GM23338 (cell line): ENCODE data around the gene CDK1. TPM values are rescaled to one million over a fixed set of nuclear protein-coding genes. Genes with fewer than 3 reads are reported as not detected.
A peak's percentile ranks its signal among the peaks of the same experiment; 100 is the strongest.

Experiments used
- ATAC-seq: fragments of 200-7000 bp; cut with Tn5 transposase; 3 replicates; pipeline ENCODE4 v1.9.1; 2020
- DNase-seq: peaks from one replicate; pipeline ENCODE4 v3.0.0-alpha.2; 2015; ENCODE audit warnings: low spot score
- H2AFZ ChIP-seq: fragments of 200-600 bp; sonication (generic); 2 replicates; pipeline ENCODE4 v1.8.0; 2016; ENCODE audit warnings: antibody characterized with exemption, mild to moderate bottlenecking, moderate library complexity
- H3F3A ChIP-seq: fragments of 200-600 bp; sonication (generic); replicated peaks from 2 replicates; pipeline ENCODE4 v1.8.0; 2017; ENCODE audit warnings: antibody characterized with exemption, mixed run types, low read depth
- H3K27ac ChIP-seq: fragments of 200-600 bp; sonication (generic); 2 replicates; pipeline ENCODE4 v1.6.1; 2016; ENCODE audit warnings: low read depth
- H3K27me3 ChIP-seq: fragments of 200-600 bp; sonication (generic); 2 replicates; pipeline ENCODE4 v1.8.0; 2016; ENCODE audit warnings: mild to moderate bottlenecking, mixed run types, moderate library complexity; ENCODE audit not compliant: insufficient read depth
- H3K36me3 ChIP-seq: fragments of 200-600 bp; sonication (generic); 2 replicates; pipeline ENCODE4 v1.8.0; 2016; ENCODE audit warnings: mild to moderate bottlenecking; ENCODE audit not compliant: insufficient read depth
- H3K4me1 ChIP-seq: fragments of 200-600 bp; sonication (generic); 2 replicates; pipeline ENCODE4 v1.8.0; 2016; ENCODE audit warnings: mild to moderate bottlenecking, moderate library complexity; ENCODE audit not compliant: insufficient read depth
- H3K4me2 ChIP-seq: fragments of 200-600 bp; sonication (generic); 2 replicates; pipeline ENCODE4 v1.7.1; 2017; ENCODE audit warnings: mixed run types
- H3K4me3 ChIP-seq: fragments of 200-600 bp; sonication (generic); 2 replicates; pipeline ENCODE4 v1.6.1; 2016; ENCODE audit warnings: mixed run types
- H3K79me2 ChIP-seq: fragments of 200-600 bp; sonication (generic); replicated peaks from 2 replicates; pipeline ENCODE4 v1.8.0; 2017; ENCODE audit warnings: mild to moderate bottlenecking; ENCODE audit not compliant: insufficient read depth
- H3K9me2 ChIP-seq: fragments of 200-600 bp; sonication (generic); 2 replicates; pipeline ENCODE4 v1.8.0; 2017; ENCODE audit not compliant: insufficient read depth
- H4K20me1 ChIP-seq: fragments of 200-600 bp; sonication (generic); replicated peaks from 2 replicates; pipeline ENCODE4 v1.8.0; 2017; ENCODE audit warnings: mild to moderate bottlenecking; ENCODE audit not compliant: insufficient read depth
- H3K27ac Mint-ChIP-seq: 2 replicates; pipeline ENCODE4 v1.8.0; 2020; ENCODE audit warnings: inconsistent platforms, mild to moderate bottlenecking, moderate library complexity, mixed read lengths
- H3K27me3 Mint-ChIP-seq: 3 replicates; pipeline ENCODE4 v1.8.0; 2022; ENCODE audit warnings: low read depth, mild to moderate bottlenecking, moderate library complexity, mixed read lengths, inconsistent platforms; ENCODE audit not compliant: insufficient read depth, poor library complexity
- H3K36me3 Mint-ChIP-seq: 3 replicates; pipeline ENCODE4 v1.8.0; 2021; ENCODE audit warnings: low read depth, mild to moderate bottlenecking, inconsistent platforms, moderate library complexity, mixed read lengths
- H3K4me1 Mint-ChIP-seq: 3 replicates; pipeline ENCODE4 v1.8.0; 2020; ENCODE audit warnings: mild to moderate bottlenecking, inconsistent platforms, mixed read lengths
- H3K4me3 Mint-ChIP-seq: 3 replicates; pipeline ENCODE4 v1.8.0; 2021; ENCODE audit warnings: moderate library complexity, mild to moderate bottlenecking, inconsistent platforms, mixed read lengths
- H3K9me3 Mint-ChIP-seq: 3 replicates; pipeline ENCODE4 v1.8.0; 2020; ENCODE audit warnings: moderate library complexity, mild to moderate bottlenecking, inconsistent platforms, mixed read lengths
- CTCF ChIP-seq, 2 experiments: fragments of 200-600 bp in 1 of 2; sonication (generic) in 1 of 2; conservative IDR thresholded peaks; 2 replicates each; pipeline versions ENCODE4 v1.5.1 to v1.6.1; 2016 to 2017; ENCODE audit warnings: antibody characterized with exemption in 2 of 2, low read depth in 2 of 2, mild to moderate bottlenecking in 2 of 2, moderate library complexity in 1 of 2
- EZH2 ChIP-seq: fragments of 200-600 bp; sonication (generic); IDR thresholded peaks from one replicate; pipeline ENCODE4 v1.8.0; 2017; ENCODE audit warnings: antibody characterized with exemption, mild to moderate bottlenecking, low read depth; ENCODE audit not compliant: unreplicated experiment
- EZH2phosphoT487 ChIP-seq: fragments of 200-600 bp; sonication (generic); IDR thresholded peaks from one replicate; pipeline ENCODE4 v1.8.1; 2018; ENCODE audit warnings: antibody characterized with exemption; ENCODE audit not compliant: unreplicated experiment
- NANOG ChIP-seq: IDR thresholded peaks from 2 replicates; pipeline ENCODE4 v1.6.1; 2016; ENCODE audit warnings: antibody characterized with exemption, borderline replicate concordance
- POLR2AphosphoS5 ChIP-seq: IDR thresholded peaks from 2 replicates; pipeline ENCODE4 v1.6.1; 2016; ENCODE audit warnings: antibody characterized with exemption, low read depth
- STAT1 ChIP-seq: IDR thresholded peaks from one replicate; pipeline ENCODE4 v1.6.1; 2016; ENCODE audit warnings: antibody characterized with exemption; ENCODE audit not compliant: unreplicated experiment
- ZNF114 ChIP-seq: fragments of 250-450 bp; sonication (Bioruptor Pico); IDR thresholded peaks from 2 replicates; pipeline ENCODE4 v1.5.0; 2020; ENCODE audit warnings: mild to moderate bottlenecking, moderate library complexity
- ZNF331 ChIP-seq: fragments of 250-450 bp; sonication (Bioruptor Pico); IDR thresholded peaks from 2 replicates; pipeline ENCODE4 v1.5.0; 2020; ENCODE audit warnings: low read depth, mild to moderate bottlenecking, moderate library complexity
- polyA plus RNA-seq: library from polyadenylated mRNA; unstranded; fragments of >200 nt; fragmentation: Nextera tagmentation; extraction: Ambion mirVana; gene quantifications from 2 replicates; pipeline ENCODE4 v1.2.1, GENCODE V29; 2016
- total RNA-seq: library from RNA; depleted of rRNA; stranded (reverse); fragments of >200 nt; shearing (Covaris generic); gene quantifications from 2 replicates; pipeline ENCODE4 v1.2.3, GENCODE V29; 2014
- TF ChIP-seq, protein P1 (sequence below): IDR thresholded peaks from one replicate; pipeline ENCODE4 v1.6.1; 2018; ENCODE audit warnings: antibody characterized with exemption; ENCODE audit not compliant: unreplicated experiment

Gene CDK1
- total and polyA plus RNA-seq, 2 experiments from 2014 or later: 165 to 166 TPM

GRCh38 chr10:60810437-60811182, 32.3 kb downstream of the CDK1 start (continued):
- TF ChIP-seq, protein P1, sequence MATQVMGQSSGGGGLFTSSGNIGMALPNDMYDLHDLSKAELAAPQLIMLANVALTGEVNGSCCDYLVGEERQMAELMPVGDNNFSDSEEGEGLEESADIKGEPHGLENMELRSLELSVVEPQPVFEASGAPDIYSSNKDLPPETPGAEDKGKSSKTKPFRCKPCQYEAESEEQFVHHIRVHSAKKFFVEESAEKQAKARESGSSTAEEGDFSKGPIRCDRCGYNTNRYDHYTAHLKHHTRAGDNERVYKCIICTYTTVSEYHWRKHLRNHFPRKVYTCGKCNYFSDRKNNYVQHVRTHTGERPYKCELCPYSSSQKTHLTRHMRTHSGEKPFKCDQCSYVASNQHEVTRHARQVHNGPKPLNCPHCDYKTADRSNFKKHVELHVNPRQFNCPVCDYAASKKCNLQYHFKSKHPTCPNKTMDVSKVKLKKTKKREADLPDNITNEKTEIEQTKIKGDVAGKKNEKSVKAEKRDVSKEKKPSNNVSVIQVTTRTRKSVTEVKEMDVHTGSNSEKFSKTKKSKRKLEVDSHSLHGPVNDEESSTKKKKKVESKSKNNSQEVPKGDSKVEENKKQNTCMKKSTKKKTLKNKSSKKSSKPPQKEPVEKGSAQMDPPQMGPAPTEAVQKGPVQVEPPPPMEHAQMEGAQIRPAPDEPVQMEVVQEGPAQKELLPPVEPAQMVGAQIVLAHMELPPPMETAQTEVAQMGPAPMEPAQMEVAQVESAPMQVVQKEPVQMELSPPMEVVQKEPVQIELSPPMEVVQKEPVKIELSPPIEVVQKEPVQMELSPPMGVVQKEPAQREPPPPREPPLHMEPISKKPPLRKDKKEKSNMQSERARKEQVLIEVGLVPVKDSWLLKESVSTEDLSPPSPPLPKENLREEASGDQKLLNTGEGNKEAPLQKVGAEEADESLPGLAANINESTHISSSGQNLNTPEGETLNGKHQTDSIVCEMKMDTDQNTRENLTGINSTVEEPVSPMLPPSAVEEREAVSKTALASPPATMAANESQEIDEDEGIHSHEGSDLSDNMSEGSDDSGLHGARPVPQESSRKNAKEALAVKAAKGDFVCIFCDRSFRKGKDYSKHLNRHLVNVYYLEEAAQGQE: no peak
- TF ChIP-seq ZNF114: no peak
- no peak for TF ChIP-seq ZNF331 (CRISPR knock-in tag)
- TF ChIP-seq EZH2phosphoT487: no peak

- no peaks in the 10 kb centered on the region for H3K27me3 Mint-ChIP-seq
- H3K4me1 Mint-ChIP-seq: peaks cover 6% of the 10 kb centered on the region
- peak; percentile 89 for DNase-seq
- Histone ChIP-seq H3K27me3 (no peaks in the 10 kb centered on the region), H4K20me1 (no peaks in the 10 kb centered on the region), H3K4me3 (no peak overlapping the region), H3K4me2 (no peak overlapping the region), H3K79me2 (no peaks in the 10 kb centered on the region), H3K9me2 (no peaks in the 10 kb centered on the region), H3K4me1 (peaks cover 4% of the 10 kb centered on the region; the same call in 1 of the 2 replicates), H3K36me3 (no peaks in the 10 kb centered on the region), H3F3A (no peaks in the 10 kb centered on the region), H3K27ac (no peak overlapping the region), H2AFZ (no peak overlapping the region)
- no peak overlapping the region for H3K4me3 Mint-ChIP-seq
- no peak overlapping the region for H3K27ac Mint-ChIP-seq
- no peaks in the 10 kb centered on the region for H3K9me3 Mint-ChIP-seq
- H3K36me3 Mint-ChIP-seq: no peaks in the 10 kb centered on the region
- no peak for TF ChIP-seq ZNF331 (CRISPR knock-in tag)
- peak; percentile 93 for TF ChIP-seq CTCF (conservative IDR thresholded peaks at IDR 0.05; ENCODE audit: low read depth in 2 of 2)
- ATAC-seq: peak; percentile 89
Measured at GRCh38 chr10:60816628-60817397, 38.5 kb downstream of the CDK1 start.

GRCh38 chr10:60817398-60817805, 39.1 kb downstream of the CDK1 start:
- no peak for ATAC-seq
- H3K9me2 ChIP-seq: no peaks in the 10 kb centered on the region
- peaks cover 4% of the 10 kb centered on the region; the same call in 1 of the 2 replicates for H3K4me1 ChIP-seq
- H2AFZ ChIP-seq: no peak overlapping the region
- H3K4me3 Mint-ChIP-seq: no peak overlapping the region
- DNase-seq: no peak
- H3K36me3 Mint-ChIP-seq: no peaks in the 10 kb centered on the region
- peaks cover 6% of the 10 kb centered on the region for H3K4me1 Mint-ChIP-seq
- no peak for TF ChIP-seq ZNF114
- TF ChIP-seq POLR2AphosphoS5: no peak
- TF ChIP-seq EZH2: no peak
- TF ChIP-seq STAT1: no peak
- TF ChIP-seq NANOG: no peak
- TF ChIP-seq CTCF (conservative IDR thresholded peaks at IDR 0.05; ENCODE audit: low read depth in 2 of 2): no peak
- no peak for TF ChIP-seq EZH2phosphoT487
- H3K36me3 ChIP-seq: no peaks in the 10 kb centered on the region
- H3K4me3 ChIP-seq: no peak overlapping the region
- no peak overlapping the region for H3K27ac ChIP-seq
- H3K27me3 ChIP-seq: no peaks in the 10 kb centered on the region
- no peaks in the 10 kb centered on the region for H3K9me3 Mint-ChIP-seq
- no peaks in the 10 kb centered on the region for H3K79me2 ChIP-seq
- no peak overlapping the region for H3K27ac Mint-ChIP-seq
- no peak overlapping the region for H3K4me2 ChIP-seq
- H3F3A ChIP-seq: no peaks in the 10 kb centered on the region
- no peaks in the 10 kb centered on the region for H3K27me3 Mint-ChIP-seq
- no peaks in the 10 kb centered on the region for H4K20me1 ChIP-seq
